ENCODE results near the gene AGL. TPM values are rescaled to one million over a fixed set of nuclear protein-coding genes. Genes with fewer than 3 reads are reported as not detected.

AGL gene
- total and polyA plus RNA-seq, 11 donors, result 18.1 to 70.4 (median 49.8) TPM

DNA sequence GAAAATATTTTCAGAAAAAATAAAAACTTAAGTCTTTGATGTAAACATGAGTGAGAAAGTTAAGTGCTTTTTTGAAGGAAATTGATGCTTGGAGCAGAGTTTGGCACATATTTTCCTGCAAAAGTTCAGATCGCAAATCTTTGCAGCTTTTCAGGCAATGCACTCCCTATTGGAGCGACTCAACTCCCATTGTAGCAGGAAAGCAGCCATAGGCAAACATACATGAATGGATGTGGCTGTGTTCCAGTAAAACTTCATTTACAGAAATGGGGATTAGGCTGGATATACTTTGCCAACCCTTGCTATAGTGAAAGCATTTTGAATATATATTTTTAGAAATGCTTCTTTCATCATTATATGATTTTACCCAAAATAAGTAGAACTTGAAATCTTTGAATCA is 8.1 kb downstream of the AGL start:
- Histone ChIP-seq H3K27ac (no peak overlapping the region), H3K36me3 (peaks cover 0 to 33% (median 14%) of the 10 kb centered on the region in 9 donors), H3K27me3 (no peaks in the 10 kb centered on the region), H3K9me3 (no peaks in the 10 kb centered on the region), H3K4me3 (no peak overlapping the region), H3K4me1 (peaks cover 0 to 7% (median 0%) of the 10 kb centered on the region in 12 donors)
- TF ChIP-seq POLR2A (IDR thresholded peaks at IDR 0.05), result no peak
- no peak for ATAC-seq
- 84 to 93% (median 92%) methylated on average over 2 of the region's 2 CpGs for WGBS, 4 donors
- intact Hi-C loops (cut with DNase I), result no loop called here
- no peak for DNase-seq

DNA sequence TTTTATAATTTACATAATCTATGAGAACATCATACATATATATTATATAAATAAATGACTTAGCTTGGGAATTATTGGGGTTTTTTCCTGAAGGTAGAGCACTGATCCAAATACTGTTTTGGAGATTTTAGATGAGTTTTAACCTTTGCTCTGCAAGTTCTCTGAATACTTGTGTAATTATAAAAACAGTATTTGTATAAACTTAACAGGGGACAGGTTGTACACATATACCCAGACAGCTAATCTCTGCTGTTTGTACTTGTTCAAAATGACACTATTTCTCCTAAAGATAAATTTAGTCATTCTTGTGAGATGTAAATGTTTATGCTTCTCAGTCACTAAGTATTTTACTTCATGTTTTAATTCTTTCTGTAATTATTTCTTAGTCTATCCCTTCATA is 8.7 kb downstream of the AGL start:
- Histone ChIP-seq H3K27ac (no peak overlapping the region), H3K27me3 (no peaks in the 10 kb centered on the region), H3K4me1 (peaks cover 0 to 7% (median 0%) of the 10 kb centered on the region in 12 donors), H3K4me3 (no peak overlapping the region), H3K36me3 (peaks cover 0 to 39% (median 14%) of the 10 kb centered on the region in 9 donors), H3K9me3 (no peaks in the 10 kb centered on the region)
- DNase-seq, result no peak
- TF ChIP-seq, protein P1, sequence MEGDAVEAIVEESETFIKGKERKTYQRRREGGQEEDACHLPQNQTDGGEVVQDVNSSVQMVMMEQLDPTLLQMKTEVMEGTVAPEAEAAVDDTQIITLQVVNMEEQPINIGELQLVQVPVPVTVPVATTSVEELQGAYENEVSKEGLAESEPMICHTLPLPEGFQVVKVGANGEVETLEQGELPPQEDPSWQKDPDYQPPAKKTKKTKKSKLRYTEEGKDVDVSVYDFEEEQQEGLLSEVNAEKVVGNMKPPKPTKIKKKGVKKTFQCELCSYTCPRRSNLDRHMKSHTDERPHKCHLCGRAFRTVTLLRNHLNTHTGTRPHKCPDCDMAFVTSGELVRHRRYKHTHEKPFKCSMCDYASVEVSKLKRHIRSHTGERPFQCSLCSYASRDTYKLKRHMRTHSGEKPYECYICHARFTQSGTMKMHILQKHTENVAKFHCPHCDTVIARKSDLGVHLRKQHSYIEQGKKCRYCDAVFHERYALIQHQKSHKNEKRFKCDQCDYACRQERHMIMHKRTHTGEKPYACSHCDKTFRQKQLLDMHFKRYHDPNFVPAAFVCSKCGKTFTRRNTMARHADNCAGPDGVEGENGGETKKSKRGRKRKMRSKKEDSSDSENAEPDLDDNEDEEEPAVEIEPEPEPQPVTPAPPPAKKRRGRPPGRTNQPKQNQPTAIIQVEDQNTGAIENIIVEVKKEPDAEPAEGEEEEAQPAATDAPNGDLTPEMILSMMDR (IDR thresholded peaks at IDR 0.05), result no peak
- no peak for TF ChIP-seq POLR2A (IDR thresholded peaks at IDR 0.05)
- no peak for ATAC-seq
- intact Hi-C loops (cut with DNase I), result no loop called here

DNA sequence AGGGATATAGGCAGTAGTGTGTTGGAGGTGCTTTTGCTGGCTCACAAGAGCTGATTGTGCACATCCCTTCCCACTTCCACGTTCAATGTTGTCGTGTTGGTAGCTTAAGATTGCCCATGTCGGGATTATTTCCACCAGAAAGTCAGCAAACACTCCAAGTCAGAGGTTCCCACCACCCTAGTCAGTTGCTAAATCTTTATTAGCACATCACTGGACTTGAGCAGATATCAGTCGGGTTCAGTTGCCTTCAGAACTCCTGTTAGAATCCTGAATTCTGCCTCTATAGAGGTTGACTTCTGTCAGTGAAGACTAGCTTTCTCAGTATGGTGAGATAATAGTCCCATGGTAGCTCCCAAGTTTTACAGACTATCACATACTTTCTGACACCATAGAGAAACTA is 10.5 kb downstream of the AGL start:
- H3K4me1 ChIP-seq, result peaks cover 0 to 3% (median 0%) of the 10 kb centered on the region in 12 donors
- DNase-seq, result no peak
- ATAC-seq, result no peak
- H3K4me3 ChIP-seq, result no peak overlapping the region
- H3K27me3 ChIP-seq, result no peaks in the 10 kb centered on the region
- H3K36me3 ChIP-seq, result peaks cover 2 to 51% (median 21%) of the 10 kb centered on the region in 9 donors
- 83 to 94% (median 85%) methylated on average over 4 of the region's 4 CpGs for WGBS, 4 donors
- intact Hi-C loops (cut with DNase I), result no loop called here
- H3K27ac ChIP-seq, result no peak overlapping the region
- no peak for TF ChIP-seq POLR2A (IDR thresholded peaks at IDR 0.05)
- TF ChIP-seq, protein P1 (IDR thresholded peaks at IDR 0.05), result no peak
- H3K9me3 ChIP-seq, result no peaks in the 10 kb centered on the region

DNA sequence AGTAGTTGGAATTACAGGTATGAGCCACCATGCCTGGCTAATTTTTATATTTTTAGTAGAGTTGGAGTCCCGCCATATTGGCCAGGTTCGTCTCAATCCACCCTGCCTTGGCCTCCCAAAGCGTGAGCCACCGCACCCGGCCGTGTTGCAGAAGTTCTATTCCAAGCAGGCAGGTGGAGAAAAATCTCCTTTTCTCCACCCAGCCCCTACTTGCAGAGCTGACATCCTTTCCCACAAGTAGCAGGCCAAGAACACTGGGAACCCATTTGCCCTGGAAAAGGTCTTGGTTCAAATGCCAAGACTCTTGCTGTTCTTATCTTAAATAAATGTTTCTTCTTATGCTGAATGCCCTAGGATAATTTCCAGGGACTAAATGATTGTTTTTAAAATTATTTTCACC is 17.5 kb downstream of the AGL start:
- H3K4me1 ChIP-seq, result no peaks in the 10 kb centered on the region
- WGBS, 4 donors, result 93 to 100% (median 94%) methylated on average over 6 of the region's 6 CpGs
- no peaks in the 10 kb centered on the region for H3K9me3 ChIP-seq
- H3K27me3 ChIP-seq, result no peaks in the 10 kb centered on the region
- intact Hi-C loops (cut with DNase I), result no loop called here
- peaks cover 2 to 85% (median 18%) of the 10 kb centered on the region in 9 donors for H3K36me3 ChIP-seq
- TF ChIP-seq POLR2A (IDR thresholded peaks at IDR 0.05), result no peak
- ATAC-seq (no peak), DNase-seq (no peak)
- no peak overlapping the region for H3K27ac ChIP-seq
- H3K4me3 ChIP-seq, result no peak overlapping the region

DNA sequence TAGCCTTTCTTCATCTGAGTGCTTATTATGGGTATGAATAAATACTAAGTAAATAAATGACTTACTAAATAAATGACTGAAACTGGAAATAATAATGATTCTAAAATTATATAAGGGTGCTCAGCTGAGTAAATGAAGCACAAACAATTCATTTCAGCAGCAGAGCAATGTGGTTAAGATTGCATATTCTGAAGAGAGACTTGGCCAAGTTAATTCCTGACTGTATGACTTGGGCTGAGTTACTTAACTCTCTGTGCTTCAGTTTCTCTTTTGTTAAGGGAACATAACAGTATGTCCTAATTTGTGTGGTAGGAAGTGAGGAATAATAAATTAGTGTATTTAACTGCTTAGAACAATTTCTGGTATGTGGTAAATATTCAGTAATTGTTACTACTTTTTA is 19.1 kb downstream of the AGL start:
- TF ChIP-seq, protein P1 (IDR thresholded peaks at IDR 0.05), result no peak
- TF ChIP-seq POLR2A (IDR thresholded peaks at IDR 0.05), result no peak
- peaks cover 0 to 77% (median 12%) of the 10 kb centered on the region in 9 donors for H3K36me3 ChIP-seq
- intact Hi-C loops (cut with DNase I), result no loop called here
- H3K4me3 ChIP-seq, result no peak overlapping the region
- H3K9me3 ChIP-seq, result no peaks in the 10 kb centered on the region
- no peaks in the 10 kb centered on the region for H3K27me3 ChIP-seq
- no peak for DNase-seq
- no peak for ATAC-seq
- H3K27ac ChIP-seq, result no peak overlapping the region
- no peaks in the 10 kb centered on the region for H3K4me1 ChIP-seq
